ENCODE data around the gene LRFN5.

LRFN5 gene

GRCh38 chr14:41641690-41642089, 35.0 kb downstream of the LRFN5 start:
- no peak for TF ChIP-seq CTCF (conservative IDR thresholded peaks at IDR 0.05; ENCODE audit: low read length)
- TF ChIP-seq EZH2phosphoT487 (IDR thresholded peaks at IDR 0.05; ENCODE audit: borderline replicate concordance), result no peak
- Histone ChIP-seq H3K27me3 (ENCODE audit: insufficient read depth, low read length, poor library complexity, severe bottlenecking) (no peaks in the 10 kb centered on the region), H3K4me2 (ENCODE audit: low read depth, low read length, poor library complexity, severe bottlenecking) (no peak overlapping the region)

GRCh38 chr14:41642367-41642766, 35.7 kb downstream of the LRFN5 start:
- H3K79me2 ChIP-seq (ENCODE audit: insufficient read depth, low read length), result no peaks in the 10 kb centered on the region
- H3F3A ChIP-seq (ENCODE audit: low read depth), result no peaks in the 10 kb centered on the region
- no peaks in the 10 kb centered on the region for H3K27me3 ChIP-seq (ENCODE audit: insufficient read depth, low read length, poor library complexity, severe bottlenecking)
- H3K4me2 ChIP-seq (ENCODE audit: low read depth, low read length, poor library complexity, severe bottlenecking), result no peak overlapping the region
- no peaks in the 10 kb centered on the region for H3K9me2 ChIP-seq (replicated peaks; ENCODE audit: low read depth, low read length)
- H3K4me1 ChIP-seq (ENCODE audit: insufficient read depth, low read length, poor library complexity, severe bottlenecking), result no peaks in the 10 kb centered on the region
- no peaks in the 10 kb centered on the region for H3K9me3 ChIP-seq (ENCODE audit: insufficient read depth, low read depth, low read length)
- TF ChIP-seq CTCF (conservative IDR thresholded peaks at IDR 0.05; ENCODE audit: low read length) (no peak), EZH2phosphoT487 (IDR thresholded peaks at IDR 0.05; ENCODE audit: borderline replicate concordance) (no peak)
- H2AFZ ChIP-seq (ENCODE audit: low read length), result no peak overlapping the region
- H4K20me1 ChIP-seq (ENCODE audit: insufficient read depth, low read length, poor library complexity, severe bottlenecking), result no peaks in the 10 kb centered on the region
- no peak overlapping the region for H3K9ac ChIP-seq (ENCODE audit: low read depth, low read length, poor library complexity, severe bottlenecking)
- H3K4me3 ChIP-seq (ENCODE audit: low read length, poor library complexity, severe bottlenecking), result no peak overlapping the region
- H3K36me3 ChIP-seq (ENCODE audit: insufficient read depth, low read length), result no peaks in the 10 kb centered on the region

More at GRCh38 chr14:41641690-41642089, 35.0 kb downstream of the LRFN5 start:
- no peaks in the 10 kb centered on the region for H3K79me2 ChIP-seq (ENCODE audit: insufficient read depth, low read length)
- no peak overlapping the region for H3K4me3 ChIP-seq (ENCODE audit: low read length, poor library complexity, severe bottlenecking)
- no peaks in the 10 kb centered on the region for H3K9me3 ChIP-seq (ENCODE audit: insufficient read depth, low read depth, low read length)
- H3F3A ChIP-seq (ENCODE audit: low read depth), result no peaks in the 10 kb centered on the region
- H3K36me3 ChIP-seq (ENCODE audit: insufficient read depth, low read length), result no peaks in the 10 kb centered on the region
- no peak overlapping the region for H2AFZ ChIP-seq (ENCODE audit: low read length)
- H3K9me2 ChIP-seq (replicated peaks; ENCODE audit: low read depth, low read length), result no peaks in the 10 kb centered on the region
- no peaks in the 10 kb centered on the region for H3K4me1 ChIP-seq (ENCODE audit: insufficient read depth, low read length, poor library complexity, severe bottlenecking)
- no peaks in the 10 kb centered on the region for H4K20me1 ChIP-seq (ENCODE audit: insufficient read depth, low read length, poor library complexity, severe bottlenecking)
- H3K9ac ChIP-seq (ENCODE audit: low read depth, low read length, poor library complexity, severe bottlenecking), result no peak overlapping the region

GRCh38 chr14:41642789-41643188, 36.1 kb downstream of the LRFN5 start:
- Histone ChIP-seq H3K4me2 (ENCODE audit: low read depth, low read length, poor library complexity, severe bottlenecking) (no peak overlapping the region), H3F3A (ENCODE audit: low read depth) (no peaks in the 10 kb centered on the region), H2AFZ (ENCODE audit: low read length) (no peak overlapping the region), H3K4me1 (ENCODE audit: insufficient read depth, low read length, poor library complexity, severe bottlenecking) (no peaks in the 10 kb centered on the region), H3K36me3 (ENCODE audit: insufficient read depth, low read length) (no peaks in the 10 kb centered on the region), H3K9ac (ENCODE audit: low read depth, low read length, poor library complexity, severe bottlenecking) (no peak overlapping the region), H3K4me3 (ENCODE audit: low read length, poor library complexity, severe bottlenecking) (no peak overlapping the region), H3K9me2 (replicated peaks; ENCODE audit: low read depth, low read length) (no peaks in the 10 kb centered on the region), H3K79me2 (ENCODE audit: insufficient read depth, low read length) (no peaks in the 10 kb centered on the region), H3K27me3 (ENCODE audit: insufficient read depth, low read length, poor library complexity, severe bottlenecking) (no peaks in the 10 kb centered on the region), H4K20me1 (ENCODE audit: insufficient read depth, low read length, poor library complexity, severe bottlenecking) (no peaks in the 10 kb centered on the region), H3K9me3 (ENCODE audit: insufficient read depth, low read depth, low read length) (no peaks in the 10 kb centered on the region)
- TF ChIP-seq CTCF (conservative IDR thresholded peaks at IDR 0.05; ENCODE audit: low read length) (no peak), EZH2phosphoT487 (IDR thresholded peaks at IDR 0.05; ENCODE audit: borderline replicate concordance) (no peak)

All from Loucy (cell line).